Fibroblast of gingiva (primary cell): ENCODE measurements around the gene CRTC2.
A peak's percentile ranks its signal among the peaks of the same experiment; 100 is the strongest.
"Not testable (repeated sequence)": the region's sequence is repeated elsewhere in the genome, so short reads cannot be mapped to it uniquely, and the experiment has no call there.

ENCODE experiments used
- DNase-seq: peaks from one replicate; pipeline ENCODE4 v3.0.0-alpha.2; 2011; ENCODE audit warnings: low read depth

Gene CRTC2

GRCh38 chr1:153958111-153958960 is at the start of gene CRTC2:
Gene CRTC2 (minus strand): TSS chr1:153958612. CDS start chr1:153958497, 115 bp downstream.
- DNase-seq, result peak; percentile 98

GRCh38 chr1:154006136-154006535 is 47.7 kb upstream of the CRTC2 start:
- peak; percentile 79 for DNase-seq

GRCh38 chr1:154000420-154000819 is 42.0 kb upstream of the CRTC2 start:
- DNase-seq, result no peak

- not testable (repeated sequence) for DNase-seq
Measured at GRCh38 chr1:153996882-153997281, 38.5 kb upstream of the CRTC2 start.

GRCh38 chr1:153995640-153996039 is 37.2 kb upstream of the CRTC2 start:
- DNase-seq, result no peak

GRCh38 chr1:153995202-153995601 is 36.8 kb upstream of the CRTC2 start:
- DNase-seq, result no peak

- no peak for DNase-seq
Measured at GRCh38 chr1:153991806-153992205, 33.4 kb upstream of the CRTC2 start.

GRCh38 chr1:153991151-153991630 is 32.8 kb upstream of the CRTC2 start:
- DNase-seq, result no peak

- peak; percentile 98 for DNase-seq
Measured at GRCh38 chr1:153990468-153991150, 32.2 kb upstream of the CRTC2 start, which contains the start of gene RPS27. Gene RPS27 (plus strand): TSS chr1:153990762. CDS start chr1:153990797, 35 bp downstream.

GRCh38 chr1:153987621-153988020 is 29.2 kb upstream of the CRTC2 start:
- no peak for DNase-seq

GRCh38 chr1:153985941-153986761 is 27.7 kb upstream of the CRTC2 start, which contains the start of gene RAB13:
Gene RAB13 (minus strand): TSS chr1:153986339. CDS start chr1:153986236, 103 bp downstream.
- DNase-seq, result peak; percentile 89

- DNase-seq, result peak; percentile 85
Measured at GRCh38 chr1:153985341-153985912, 27.0 kb upstream of the CRTC2 start.

GRCh38 chr1:153984123-153984894 is 25.9 kb upstream of the CRTC2 start:
- no peak for DNase-seq

GRCh38 chr1:153981735-153982134 is 23.3 kb upstream of the CRTC2 start:
- not testable (repeated sequence) for DNase-seq

GRCh38 chr1:153979091-153979490 is 20.7 kb upstream of the CRTC2 start:
- not testable (repeated sequence) for DNase-seq

GRCh38 chr1:153978274-153978909 is 20.0 kb upstream of the CRTC2 start:
- DNase-seq, result no peak

GRCh38 chr1:153977250-153978240 is 19.1 kb upstream of the CRTC2 start, which contains the start of gene JTB:
Gene JTB (minus strand): TSS chr1:153977674. CDS start chr1:153977252, 422 bp downstream.
- DNase-seq, result peak; percentile 77

- no peak for DNase-seq
Measured at GRCh38 chr1:153976819-153977249, 18.4 kb upstream of the CRTC2 start.

- no peak for DNase-seq
Measured at GRCh38 chr1:153973525-153973924, 15.1 kb upstream of the CRTC2 start.
